GM18870 (cell line): ENCODE data around the gene CFAP43.
"Not testable (repeated sequence)": the region's sequence is repeated elsewhere in the genome, so short reads cannot be mapped to it uniquely, and the experiment has no call there.

Experiments
- ATAC-seq: cut with Tn5 transposase; IDR thresholded peaks from one replicate; pipeline ENCODE4 v1.9.1; 2021; ENCODE audit warnings: moderate library complexity; ENCODE audit not compliant: unreplicated experiment

The CFAP43 gene

GRCh38 chr10:104256335-104256961 is 24.3 kb upstream of the CFAP43 start:
- no peak for ATAC-seq

- ATAC-seq = peak; percentile 49
Measured at GRCh38 chr10:104255311-104255981, 23.3 kb upstream of the CFAP43 start.

GRCh38 chr10:104254493-104255310 is 22.5 kb upstream of the CFAP43 start, which contains the start of gene GSTO1:
Gene GSTO1 (plus strand): TSS chr10:104254892. CDS start chr10:104254929, 37 bp downstream.
- ATAC-seq = peak; percentile 72

GRCh38 chr10:104253606-104254410 is 21.6 kb upstream of the CFAP43 start:
- ATAC-seq = no peak

- ATAC-seq = no peak
Measured at GRCh38 chr10:104253106-104253505, 20.9 kb upstream of the CFAP43 start.

- ATAC-seq = no peak
Measured at GRCh38 chr10:104252368-104252767, 20.2 kb upstream of the CFAP43 start.

GRCh38 chr10:104251443-104251842 is 19.3 kb upstream of the CFAP43 start:
- no peak for ATAC-seq

GRCh38 chr10:104250371-104250770 is 18.2 kb upstream of the CFAP43 start:
- ATAC-seq = no peak

GRCh38 chr10:104248931-104249330 is 16.8 kb upstream of the CFAP43 start:
- not testable (repeated sequence) for ATAC-seq

- no peak for ATAC-seq
Measured at GRCh38 chr10:104247513-104248146, 15.5 kb upstream of the CFAP43 start.

- ATAC-seq = no peak
Measured at GRCh38 chr10:104246976-104247375, 14.8 kb upstream of the CFAP43 start.

- no peak for ATAC-seq
Measured at GRCh38 chr10:104245066-104245632, 13.0 kb upstream of the CFAP43 start.

GRCh38 chr10:104243512-104243911 is 11.3 kb upstream of the CFAP43 start:
- ATAC-seq = no peak

GRCh38 chr10:104243009-104243408 is 10.8 kb upstream of the CFAP43 start:
- ATAC-seq = not testable (repeated sequence)

GRCh38 chr10:104242545-104242944 is 10.4 kb upstream of the CFAP43 start:
- no peak for ATAC-seq

- ATAC-seq = no peak
Measured at GRCh38 chr10:104240078-104240477, 7.9 kb upstream of the CFAP43 start.

- ATAC-seq = no peak
Measured at GRCh38 chr10:104235801-104236200, 3.6 kb upstream of the CFAP43 start.

GRCh38 chr10:104234934-104235333 is 2.8 kb upstream of the CFAP43 start:
- no peak for ATAC-seq

- ATAC-seq = no peak
Measured at GRCh38 chr10:104233817-104234216, 1.7 kb upstream of the CFAP43 start.

- no peak for ATAC-seq
Measured at GRCh38 chr10:104232613-104233102, 494 bp upstream of the CFAP43 start.
